ENCODE results near the gene CHMP1A.
"Not testable (repeated sequence)": the region's sequence is repeated elsewhere in the genome, so short reads cannot be mapped to it uniquely, and the experiment has no call there.

CHMP1A gene

DNA sequence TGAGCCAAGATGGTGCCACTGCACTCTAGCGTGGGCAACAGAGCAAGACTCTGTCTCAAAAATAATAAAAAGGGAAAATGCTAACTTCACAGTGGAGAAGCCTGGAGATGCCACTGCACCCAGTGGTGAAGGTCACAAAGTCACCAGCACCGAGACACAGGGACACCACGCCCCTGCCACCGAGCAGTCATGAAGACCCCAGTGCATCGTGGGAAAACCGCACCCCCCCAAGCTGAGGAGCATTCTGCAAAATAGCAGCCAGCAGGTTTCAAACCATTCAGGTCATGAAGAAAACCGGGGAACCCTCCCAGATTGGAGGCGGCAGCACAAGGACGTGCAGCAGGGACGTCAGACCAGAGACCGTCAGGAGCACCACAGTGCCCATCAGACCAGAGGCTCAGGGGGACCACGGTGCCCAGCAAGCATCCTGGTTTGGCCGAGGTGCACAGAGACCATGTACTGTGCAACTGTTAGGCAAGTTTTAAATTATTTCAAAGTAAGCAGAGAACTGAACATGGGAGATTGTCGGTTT is 13.7 kb downstream of the CHMP1A start:
- no peak for DNase-seq (ENCODE audit: low read depth)
- TF ChIP-seq, protein P1, sequence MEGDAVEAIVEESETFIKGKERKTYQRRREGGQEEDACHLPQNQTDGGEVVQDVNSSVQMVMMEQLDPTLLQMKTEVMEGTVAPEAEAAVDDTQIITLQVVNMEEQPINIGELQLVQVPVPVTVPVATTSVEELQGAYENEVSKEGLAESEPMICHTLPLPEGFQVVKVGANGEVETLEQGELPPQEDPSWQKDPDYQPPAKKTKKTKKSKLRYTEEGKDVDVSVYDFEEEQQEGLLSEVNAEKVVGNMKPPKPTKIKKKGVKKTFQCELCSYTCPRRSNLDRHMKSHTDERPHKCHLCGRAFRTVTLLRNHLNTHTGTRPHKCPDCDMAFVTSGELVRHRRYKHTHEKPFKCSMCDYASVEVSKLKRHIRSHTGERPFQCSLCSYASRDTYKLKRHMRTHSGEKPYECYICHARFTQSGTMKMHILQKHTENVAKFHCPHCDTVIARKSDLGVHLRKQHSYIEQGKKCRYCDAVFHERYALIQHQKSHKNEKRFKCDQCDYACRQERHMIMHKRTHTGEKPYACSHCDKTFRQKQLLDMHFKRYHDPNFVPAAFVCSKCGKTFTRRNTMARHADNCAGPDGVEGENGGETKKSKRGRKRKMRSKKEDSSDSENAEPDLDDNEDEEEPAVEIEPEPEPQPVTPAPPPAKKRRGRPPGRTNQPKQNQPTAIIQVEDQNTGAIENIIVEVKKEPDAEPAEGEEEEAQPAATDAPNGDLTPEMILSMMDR (IDR thresholded peaks at IDR 0.05; ENCODE audit: insufficient read depth, low read depth, low read length, missing control alignments), result no peak
- H3K4me3 ChIP-seq (ENCODE audit: low read depth, low read length), result no peak overlapping the region

DNA sequence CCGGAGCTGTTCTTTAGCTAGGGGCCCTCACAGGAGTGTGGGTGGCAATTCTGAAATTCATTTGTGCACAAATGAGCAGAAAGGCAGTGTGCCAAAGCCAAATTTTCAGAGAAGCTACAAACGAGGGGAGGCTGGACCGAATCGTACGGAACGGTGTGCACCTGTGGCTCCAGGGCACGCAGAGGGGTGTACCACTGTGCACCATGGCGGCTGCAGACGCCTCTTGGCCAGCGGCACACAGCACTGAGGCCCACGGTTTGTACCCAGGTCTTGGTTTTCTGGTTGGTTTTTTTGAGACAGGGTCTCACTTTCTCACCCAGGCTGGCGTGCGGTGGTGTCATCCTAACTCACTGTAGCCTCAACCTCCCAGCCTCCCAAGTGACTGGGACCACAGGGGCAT is 14.9 kb downstream of the CHMP1A start:
- TF ChIP-seq, protein P1 (IDR thresholded peaks at IDR 0.05; ENCODE audit: insufficient read depth, low read depth, low read length, missing control alignments), result no peak
- DNase-seq (ENCODE audit: low read depth), result no peak
- no peak overlapping the region for H3K4me3 ChIP-seq (ENCODE audit: low read depth, low read length)

DNA sequence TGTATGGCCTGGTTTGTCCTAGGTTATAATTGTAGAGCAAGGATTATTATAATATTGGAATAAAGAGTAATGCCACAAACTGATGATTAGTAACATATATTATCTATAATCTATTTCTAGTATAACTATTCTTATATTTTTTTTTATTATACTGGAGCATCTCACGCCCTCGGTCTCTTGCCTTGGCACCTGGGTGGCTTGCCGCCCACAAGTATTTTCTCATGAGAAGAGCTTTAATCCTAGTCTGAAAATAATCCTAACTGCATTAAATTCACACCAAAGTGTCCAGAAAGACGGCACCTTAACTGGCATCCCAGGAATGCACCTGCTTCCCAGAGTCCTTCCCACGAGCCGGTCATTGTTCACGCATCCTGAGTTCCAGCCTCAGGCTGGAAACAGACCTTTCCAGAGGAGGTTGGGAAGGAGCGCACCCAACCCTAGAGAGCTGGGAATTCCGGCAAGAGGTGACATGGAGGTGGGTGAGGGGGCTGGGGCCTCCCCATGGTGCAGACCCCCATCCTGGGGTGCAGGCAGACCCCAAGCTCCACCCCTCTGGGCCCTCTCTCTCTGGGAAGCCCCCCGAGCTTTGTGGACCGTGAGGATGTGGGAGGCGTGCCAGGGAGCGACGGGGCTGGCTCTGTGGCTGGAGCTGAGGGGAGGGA is 15.9 kb downstream of the CHMP1A start:
- DNase-seq (ENCODE audit: low read depth), result no peak
- TF ChIP-seq, protein P1 (IDR thresholded peaks at IDR 0.05; ENCODE audit: insufficient read depth, low read depth, low read length, missing control alignments), result no peak
- H3K4me3 ChIP-seq (ENCODE audit: low read depth, low read length), result no peak overlapping the region

DNA sequence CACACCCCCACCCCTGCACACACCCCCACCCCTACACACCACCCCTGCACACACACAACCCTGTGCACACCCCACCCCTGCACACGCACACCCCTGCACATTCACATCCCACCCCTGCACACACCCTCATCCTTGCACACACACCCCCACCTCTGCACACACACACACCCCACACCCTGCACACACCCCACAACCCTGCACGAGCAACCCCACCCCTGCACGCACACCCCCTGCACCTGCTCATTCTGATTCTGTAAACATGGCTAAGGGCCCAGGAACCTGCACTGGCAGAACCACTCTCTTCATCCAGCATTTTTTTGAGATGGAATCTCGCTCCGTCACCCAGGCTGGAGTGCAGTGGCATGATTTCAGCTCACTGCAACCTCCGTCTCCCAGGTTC is 18.1 kb downstream of the CHMP1A start:
- no peak overlapping the region for H3K4me3 ChIP-seq (ENCODE audit: low read depth, low read length)
- TF ChIP-seq, protein P1 (IDR thresholded peaks at IDR 0.05; ENCODE audit: insufficient read depth, low read depth, low read length, missing control alignments), result no peak
- no peak for DNase-seq (ENCODE audit: low read depth)

DNA sequence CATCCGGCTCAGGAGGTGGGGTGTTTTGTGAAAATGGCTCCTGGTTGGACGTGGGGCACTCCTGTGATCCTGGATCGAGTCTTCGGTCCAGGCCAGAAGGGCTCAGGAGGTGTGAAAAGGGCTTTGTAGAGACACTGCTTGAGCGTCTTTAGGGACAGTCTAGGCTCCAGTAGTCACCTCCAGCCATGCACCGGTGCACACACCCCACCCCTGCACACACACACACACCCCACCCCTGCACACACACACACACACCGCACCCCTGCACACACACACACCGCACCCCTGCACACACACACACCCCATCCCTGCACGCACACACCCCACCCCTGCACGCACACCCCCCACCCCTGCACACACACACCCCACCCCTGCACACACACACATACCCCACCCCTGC is 19.1 kb downstream of the CHMP1A start:
- no peak overlapping the region for H3K4me3 ChIP-seq (ENCODE audit: low read depth, low read length)
- TF ChIP-seq, protein P1 (IDR thresholded peaks at IDR 0.05; ENCODE audit: insufficient read depth, low read depth, low read length, missing control alignments), result no peak
- DNase-seq (ENCODE audit: low read depth), result no peak

DNA sequence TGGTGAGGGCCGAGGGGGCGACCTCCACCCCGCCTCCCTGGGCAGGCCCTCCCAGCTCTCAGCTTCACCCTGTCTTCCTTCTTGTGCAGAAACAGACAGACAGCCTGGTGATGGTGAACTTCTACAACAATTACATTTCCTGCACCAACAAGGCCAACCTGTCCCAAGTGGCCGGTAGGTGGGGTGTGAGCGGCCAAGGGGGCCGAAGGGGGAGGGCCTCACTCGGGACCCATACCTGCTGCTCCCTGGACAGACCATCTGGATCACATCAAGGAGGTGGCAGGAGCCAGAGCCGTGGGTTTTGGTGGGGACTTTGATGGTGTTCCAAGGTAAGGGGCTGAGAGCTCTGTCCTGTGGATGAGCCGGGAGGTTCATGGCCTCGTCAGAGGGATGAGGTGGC is 20.1 kb downstream of the CHMP1A start:
- no peak for DNase-seq (ENCODE audit: low read depth)
- TF ChIP-seq, protein P1 (IDR thresholded peaks at IDR 0.05; ENCODE audit: insufficient read depth, low read depth, low read length, missing control alignments), result no peak

DNA sequence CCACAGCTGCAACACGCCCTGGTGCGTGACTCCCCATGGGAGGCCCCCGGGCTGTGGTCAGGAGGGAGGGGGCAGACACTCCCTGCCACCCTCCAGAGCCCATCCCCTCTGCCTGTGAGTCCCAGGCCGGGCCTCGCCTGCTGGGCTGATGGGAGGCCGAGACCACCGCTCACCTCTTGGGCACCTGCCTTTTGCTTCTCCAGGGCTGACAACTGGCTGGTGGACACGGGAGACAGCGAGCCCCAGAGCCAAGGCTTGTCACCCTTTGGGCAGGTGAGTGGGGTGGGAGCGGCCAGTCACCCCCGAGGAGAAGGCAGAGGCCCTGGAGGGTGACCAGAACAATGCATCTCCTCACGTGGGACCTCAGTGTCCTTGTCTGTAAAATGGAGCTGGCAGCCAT is 20.8 kb downstream of the CHMP1A start:
- H3K4me3 ChIP-seq (ENCODE audit: low read depth, low read length), result no peak overlapping the region
- TF ChIP-seq, protein P1 (IDR thresholded peaks at IDR 0.05; ENCODE audit: insufficient read depth, low read depth, low read length, missing control alignments), result no peak
- DNase-seq (ENCODE audit: low read depth), result no peak

More for the DNA sequence above, 20.1 kb downstream of the CHMP1A start:
- no peak overlapping the region for H3K4me3 ChIP-seq (ENCODE audit: low read depth, low read length)

DNA sequence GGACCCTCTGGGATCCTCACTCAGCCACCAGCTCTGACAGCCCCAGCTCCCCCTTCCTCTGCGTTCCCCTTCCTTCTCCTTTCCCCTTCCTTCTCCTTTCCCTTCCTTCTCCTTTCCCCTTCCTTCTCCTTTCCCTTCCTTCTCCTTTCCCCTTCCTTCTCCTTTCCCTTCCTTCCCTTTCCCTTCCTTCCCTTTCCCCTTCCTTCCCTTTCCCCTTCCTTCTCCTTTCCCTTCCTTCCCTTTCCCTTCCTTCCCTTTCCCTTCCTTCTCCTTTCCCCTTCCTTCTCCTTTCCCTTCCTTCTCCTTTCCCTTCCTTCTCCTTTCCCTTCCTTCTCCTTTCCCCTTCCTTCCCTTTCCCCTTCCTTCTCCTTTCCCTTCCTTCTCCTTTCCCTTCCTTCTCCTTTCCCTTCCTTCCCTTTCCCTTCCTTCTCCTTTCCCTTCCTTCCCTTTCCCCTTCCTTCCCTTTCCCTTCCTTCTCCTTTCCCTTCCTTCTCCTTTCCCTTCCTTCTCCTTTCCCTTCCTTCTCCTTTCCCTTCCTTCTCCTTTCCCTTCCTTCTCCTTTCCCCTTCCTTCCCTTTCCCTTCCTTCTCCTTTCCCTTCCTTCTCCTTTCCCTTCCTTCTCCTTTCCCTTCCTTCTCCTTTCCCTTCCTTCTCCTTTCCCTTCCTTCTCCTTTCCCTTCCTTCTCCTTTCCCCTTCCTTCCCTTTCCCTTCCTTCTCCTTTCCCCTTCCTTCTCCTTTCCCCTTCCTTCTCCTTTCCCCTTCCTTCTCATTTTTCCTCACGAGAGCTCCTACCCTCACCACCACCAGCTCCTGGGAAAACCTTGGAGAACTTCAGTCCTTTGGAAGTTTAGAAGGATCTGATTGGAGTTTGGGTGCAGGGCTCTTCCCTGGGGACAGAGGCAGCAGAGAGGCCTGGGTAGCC is 22.8 kb downstream of the CHMP1A start:
- H3K4me3 ChIP-seq (ENCODE audit: low read depth, low read length); DNase-seq (ENCODE audit: low read depth): not testable (repeated sequence)
